Endodermal cell (in vitro differentiated cells): ENCODE results near the gene SIK2. TPM values are rescaled to one million over a fixed set of nuclear protein-coding genes. Genes with fewer than 3 reads are reported as not detected.

ENCODE experiments used
- DNase-seq: peaks from one replicate; pipeline ENCODE4 v3.0.0-alpha.2; 2017
- H3K27ac ChIP-seq: 2 replicates; pipeline ENCODE4 v1.5.1; 2013; ENCODE audit warnings: mild to moderate bottlenecking, low read depth, low read length, moderate library complexity
- H3K27me3 ChIP-seq: 2 replicates; pipeline ENCODE4 v1.6.1; 2013; ENCODE audit warnings: mild to moderate bottlenecking, low read length, moderate library complexity; ENCODE audit not compliant: insufficient read depth, control insufficient read depth, poor library complexity, severe bottlenecking
- H3K36me3 ChIP-seq: 2 replicates; pipeline ENCODE4 v1.7.0; 2013; ENCODE audit warnings: mild to moderate bottlenecking, low read length, moderate library complexity; ENCODE audit not compliant: control insufficient read depth, insufficient read depth
- H3K4me1 ChIP-seq: one replicate; pipeline ENCODE4 v1.7.0; 2013; ENCODE audit warnings: low read length; ENCODE audit not compliant: control insufficient read depth, insufficient read depth
- H3K4me3 ChIP-seq: 2 replicates; pipeline ENCODE4 v1.5.1; 2013; ENCODE audit warnings: mild to moderate bottlenecking, low read length, moderate library complexity
- H3K9ac ChIP-seq: 2 replicates; pipeline ENCODE4 v1.6.1; 2013; ENCODE audit warnings: mild to moderate bottlenecking, low read length, moderate library complexity; ENCODE audit not compliant: poor library complexity, severe bottlenecking; ENCODE audit errors: extremely low read depth
- H3K9me3 ChIP-seq: 2 replicates; pipeline ENCODE4 v1.6.1; 2013; ENCODE audit warnings: mild to moderate bottlenecking, low read length, moderate library complexity; ENCODE audit not compliant: control insufficient read depth
- H3K27ac Mint-ChIP-seq: 2 replicates; pipeline ENCODE4 v1.8.0; 2020; ENCODE audit warnings: mixed read lengths
- H3K27me3 Mint-ChIP-seq: 2 replicates; pipeline ENCODE4 v1.8.0; 2021; ENCODE audit warnings: mild to moderate bottlenecking, mixed read lengths; ENCODE audit not compliant: insufficient read depth
- H3K36me3 Mint-ChIP-seq: 2 replicates; pipeline ENCODE4 v1.8.0; 2020; ENCODE audit warnings: low read depth, mixed read lengths
- H3K4me1 Mint-ChIP-seq: 2 replicates; pipeline ENCODE4 v1.8.0; 2020; ENCODE audit warnings: mixed read lengths
- H3K4me3 Mint-ChIP-seq: 2 replicates; pipeline ENCODE4 v1.8.0; 2020; ENCODE audit warnings: mild to moderate bottlenecking, moderate library complexity, mixed read lengths
- H3K9me3 Mint-ChIP-seq: 2 replicates; pipeline ENCODE4 v1.8.0; 2020; ENCODE audit warnings: mild to moderate bottlenecking, mixed read lengths
- CTCF ChIP-seq: fragments of 200-600 bp; sonication (generic); conservative IDR thresholded peaks from 2 replicates; pipeline ENCODE4 v1.5.0; 2021; ENCODE audit warnings: antibody characterized with exemption, mild to moderate bottlenecking
- WGBS, 2 experiments: methylation state at CpG; one replicate each; pipeline versions ENCODE4 v1.1.5 to v1.1.7; 2013; ENCODE audit warnings: missing lambda C conversion rate in 2 of 2, mixed read lengths in 1 of 2; ENCODE audit not compliant: insufficient coverage in 1 of 2, insufficient read length in 1 of 2; 5-methylcytosine and 5-hydroxymethylcytosine counted together
- total RNA-seq, 2 donors: library from RNA; stranded (reverse); fragmentation: NEBNext Ultra II Directional in 1 of 2; extraction: Animal tissue kit (Norgen Biotek cat#: 25700) in 1 of 2; gene quantifications; 2 replicates in 1 of 2; 3 replicates in 1 of 2; pipeline ENCODE4 v1.2.1, GENCODE V29; 2021

The SIK2 gene
- total RNA-seq, 2 donors from 2014 or later, result 13.2 to 13.4 TPM

- DNase-seq, result no peak
- H3K9me3 Mint-ChIP-seq, result peaks cover 6% of the 10 kb centered on the region
- H3K4me1 ChIP-seq, result no peaks in the 10 kb centered on the region
- no peak overlapping the region for H3K9ac ChIP-seq
- WGBS, 2 experiments, result 92 to 95% methylated on average over 3 to 4 of the region's 4 CpGs
- no peaks in the 10 kb centered on the region for H3K36me3 Mint-ChIP-seq
- H3K4me3 Mint-ChIP-seq, result no peak overlapping the region
- no peak for TF ChIP-seq CTCF
- no peak overlapping the region for H3K27ac Mint-ChIP-seq
- H3K27me3 ChIP-seq, result no peaks in the 10 kb centered on the region
- no peak overlapping the region for H3K27ac ChIP-seq
- no peaks in the 10 kb centered on the region for H3K27me3 Mint-ChIP-seq
- peaks cover 6% of the 10 kb centered on the region for H3K4me1 Mint-ChIP-seq
- no peak overlapping the region for H3K4me3 ChIP-seq
- no peaks in the 10 kb centered on the region for H3K9me3 ChIP-seq
- H3K36me3 ChIP-seq, result no peaks in the 10 kb centered on the region
Observed at GRCh38 chr11:111573821-111574249, 28.4 kb upstream of the SIK2 start.

GRCh38 chr11:111574373-111575225, 27.6 kb upstream of the SIK2 start:
- Mint-ChIP-seq H3K36me3 (no peaks in the 10 kb centered on the region), H3K4me1 (peaks cover 8% of the 10 kb centered on the region), H3K9me3 (peaks cover 6% of the 10 kb centered on the region), H3K27ac (no peak overlapping the region), H3K27me3 (no peaks in the 10 kb centered on the region), H3K4me3 (no peak overlapping the region)
- WGBS, 2 experiments, result 78 to 80% methylated on average over 5 to 7 of the region's 7 CpGs
- Histone ChIP-seq H3K4me3 (no peak overlapping the region), H3K9me3 (no peaks in the 10 kb centered on the region), H3K27me3 (no peaks in the 10 kb centered on the region), H3K4me1 (no peaks in the 10 kb centered on the region), H3K9ac (no peak overlapping the region), H3K27ac (no peak overlapping the region), H3K36me3 (no peaks in the 10 kb centered on the region)
- DNase-seq, result no peak
- TF ChIP-seq CTCF, result peak; percentile 19

- no peaks in the 10 kb centered on the region for H3K9me3 ChIP-seq
- no peak overlapping the region for H3K27ac ChIP-seq
- H3K4me1 ChIP-seq, result no peaks in the 10 kb centered on the region
- H3K4me3 ChIP-seq, result no peak overlapping the region
- no peak for TF ChIP-seq CTCF
- no peaks in the 10 kb centered on the region for H3K27me3 Mint-ChIP-seq
- peaks cover 6% of the 10 kb centered on the region for H3K9me3 Mint-ChIP-seq
- no peaks in the 10 kb centered on the region for H3K27me3 ChIP-seq
- no peak overlapping the region for H3K27ac Mint-ChIP-seq
- no peak overlapping the region for H3K4me3 Mint-ChIP-seq
- no peaks in the 10 kb centered on the region for H3K36me3 Mint-ChIP-seq
- no peaks in the 10 kb centered on the region for H3K36me3 ChIP-seq
- peaks cover 11% of the 10 kb centered on the region for H3K4me1 Mint-ChIP-seq
- no peak for DNase-seq
- H3K9ac ChIP-seq, result no peak overlapping the region
- WGBS, 2 experiments, result 95 to 100% methylated on average over 4 to 5 of the region's 6 CpGs
Observed at GRCh38 chr11:111575740-111576139, 26.5 kb upstream of the SIK2 start.
